ENCODE data around the gene EPHB1. TPM values are rescaled to one million over a fixed set of nuclear protein-coding genes. Genes with fewer than 3 reads are reported as not detected.

Gene EPHB1
- total RNA-seq, 1 donor from 2014 or later, result 1.3 TPM

GRCh38 chr3:134883697-134884385 is 88.8 kb downstream of the EPHB1 start:
- DNase-seq (ENCODE audit: low spot score in 2 of 2, unreplicated experiment in 2 of 2), result no peak

GRCh38 chr3:134885877-134886621 is 91.0 kb downstream of the EPHB1 start:
- Mint-ChIP-seq H3K9me3 (peaks cover 8% of the 10 kb centered on the region), H3K27ac (no peak overlapping the region), H3K4me3 (no peak overlapping the region), H3K36me3 (no peaks in the 10 kb centered on the region), H3K27me3 (ENCODE audit: low read depth) (peaks cover 35% of the 10 kb centered on the region), H3K4me1 (no peaks in the 10 kb centered on the region)
- DNase-seq (ENCODE audit: low spot score in 2 of 2, unreplicated experiment in 2 of 2), result no peak
- TF ChIP-seq CTCF (IDR thresholded peaks at IDR 0.05; ENCODE audit: unreplicated experiment), result no peak

More at GRCh38 chr3:134883697-134884385, 88.8 kb downstream of the EPHB1 start:
- H3K4me1 Mint-ChIP-seq, result no peaks in the 10 kb centered on the region
- no peak overlapping the region for H3K4me3 Mint-ChIP-seq
- H3K27ac Mint-ChIP-seq, result no peak overlapping the region
- no peaks in the 10 kb centered on the region for H3K36me3 Mint-ChIP-seq
- peaks cover 42% of the 10 kb centered on the region for H3K27me3 Mint-ChIP-seq (ENCODE audit: low read depth)
- peaks cover 4% of the 10 kb centered on the region for H3K9me3 Mint-ChIP-seq
- TF ChIP-seq CTCF (IDR thresholded peaks at IDR 0.05; ENCODE audit: unreplicated experiment), result no peak

GRCh38 chr3:134886991-134887390 is 91.9 kb downstream of the EPHB1 start:
- Mint-ChIP-seq H3K36me3 (no peaks in the 10 kb centered on the region), H3K4me1 (no peaks in the 10 kb centered on the region), H3K27ac (no peak overlapping the region), H3K4me3 (no peak overlapping the region), H3K27me3 (ENCODE audit: low read depth) (peaks cover 32% of the 10 kb centered on the region), H3K9me3 (peaks cover 5% of the 10 kb centered on the region)
- TF ChIP-seq CTCF (IDR thresholded peaks at IDR 0.05; ENCODE audit: unreplicated experiment), result no peak
- no peak for DNase-seq (ENCODE audit: low spot score in 2 of 2, unreplicated experiment in 2 of 2)

GRCh38 chr3:134887536-134887935 is 92.5 kb downstream of the EPHB1 start:
- peaks cover 32% of the 10 kb centered on the region for H3K27me3 Mint-ChIP-seq (ENCODE audit: low read depth)
- TF ChIP-seq CTCF (IDR thresholded peaks at IDR 0.05; ENCODE audit: unreplicated experiment), result no peak
- DNase-seq (ENCODE audit: low spot score in 2 of 2, unreplicated experiment in 2 of 2), result no peak
- H3K36me3 Mint-ChIP-seq, result no peaks in the 10 kb centered on the region
- peaks cover 5% of the 10 kb centered on the region for H3K9me3 Mint-ChIP-seq
- H3K4me3 Mint-ChIP-seq, result no peak overlapping the region
- no peaks in the 10 kb centered on the region for H3K4me1 Mint-ChIP-seq
- no peak overlapping the region for H3K27ac Mint-ChIP-seq

- Mint-ChIP-seq H3K4me1 (no peaks in the 10 kb centered on the region), H3K27me3 (ENCODE audit: low read depth) (peaks cover 38% of the 10 kb centered on the region), H3K27ac (no peak overlapping the region), H3K4me3 (no peak overlapping the region), H3K9me3 (peaks cover 5% of the 10 kb centered on the region), H3K36me3 (no peaks in the 10 kb centered on the region)
- TF ChIP-seq CTCF (IDR thresholded peaks at IDR 0.05; ENCODE audit: unreplicated experiment), result no peak
- DNase-seq (ENCODE audit: low spot score in 2 of 2, unreplicated experiment in 2 of 2), result no peak
Observed at GRCh38 chr3:134892326-134892725, 97.3 kb downstream of the EPHB1 start.
